GM19043 (cell line): ENCODE results near the gene NR2C2.
A peak's percentile ranks its signal among the peaks of the same experiment; 100 is the strongest.

Experiments used
- ATAC-seq: cut with Tn5 transposase; IDR thresholded peaks from one replicate; pipeline ENCODE4 v1.9.1; 2021; ENCODE audit warnings: low read depth; ENCODE audit not compliant: unreplicated experiment

NR2C2 gene

DNA sequence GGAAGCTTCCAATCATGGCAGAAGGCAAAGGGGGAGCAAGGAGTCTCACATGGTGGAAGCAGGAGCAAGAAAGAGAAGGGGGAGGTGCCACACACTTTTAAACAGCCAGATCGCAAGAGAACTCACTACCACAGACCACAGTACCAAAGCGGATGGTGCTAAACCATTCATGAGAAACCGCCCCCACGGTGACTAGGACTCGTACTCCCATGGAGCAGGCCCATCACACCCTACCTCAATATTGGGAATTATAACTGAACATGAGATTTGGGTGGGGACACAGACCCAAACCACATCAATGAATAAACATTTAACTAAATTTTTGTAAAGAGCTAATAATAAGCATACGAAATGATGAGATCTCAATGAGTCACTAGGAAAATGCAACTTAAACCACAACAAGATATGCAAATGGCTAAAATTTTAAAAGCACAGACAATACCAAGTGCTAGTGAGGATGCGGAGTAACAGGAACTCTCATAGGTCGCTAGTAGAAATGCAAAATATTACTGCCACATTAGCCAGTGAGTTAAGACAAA lies 107.7 kb downstream of the NR2C2 start:
- peak; percentile 41 for ATAC-seq

- no peak for ATAC-seq
Measured at GRCh38 chr3:15056676-15057404, 109.5 kb downstream of the NR2C2 start.

- ATAC-seq = no peak
Measured at GRCh38 chr3:15060029-15060428, 112.6 kb downstream of the NR2C2 start.

DNA sequence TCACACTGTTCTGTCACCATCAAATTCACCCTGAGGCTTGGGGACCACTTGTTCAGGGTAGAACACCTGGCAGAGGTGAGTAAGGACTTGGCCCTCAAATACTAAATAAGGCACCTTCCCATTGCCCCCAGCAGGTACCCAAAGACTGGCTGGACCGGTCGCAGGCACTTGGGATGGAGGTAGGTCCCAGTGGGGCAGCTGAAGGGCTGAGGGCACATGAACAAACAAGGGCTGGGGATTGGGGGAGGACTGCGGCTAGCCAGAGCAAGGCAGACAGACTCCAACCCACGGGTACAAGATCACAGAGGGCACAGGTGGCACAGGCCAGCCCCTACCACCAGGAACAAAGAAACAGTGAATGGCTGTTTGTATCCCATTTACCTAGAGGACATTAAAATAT lies 115.9 kb downstream of the NR2C2 start:
- no peak for ATAC-seq

- ATAC-seq = no peak
Measured at GRCh38 chr3:15063656-15064286, 116.4 kb downstream of the NR2C2 start.

DNA sequence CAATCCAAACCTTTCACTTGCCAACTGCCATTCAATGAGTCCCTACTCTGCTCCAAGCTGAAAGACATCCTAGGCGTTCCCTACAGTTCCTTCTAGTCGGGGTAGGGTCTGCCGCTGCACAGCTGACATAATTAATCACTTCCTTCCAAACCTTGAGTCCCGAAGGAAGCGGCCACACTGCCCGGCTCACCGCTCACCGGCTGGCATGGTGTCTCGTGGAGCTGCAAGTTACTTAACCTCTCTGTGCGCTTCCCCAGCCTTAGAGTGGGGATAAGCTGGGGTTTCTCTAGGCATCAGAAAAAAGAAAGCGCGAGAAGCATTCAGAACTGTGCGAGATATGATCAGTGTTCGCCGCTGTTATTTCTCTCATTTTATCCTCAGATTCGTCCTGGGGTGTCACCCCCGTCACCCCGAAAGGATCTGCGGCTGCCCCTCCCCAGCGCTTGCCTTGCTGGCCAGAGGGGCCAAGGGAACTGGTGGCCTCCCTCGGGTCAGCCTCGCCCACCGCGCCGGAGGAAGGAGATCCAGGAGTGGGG lies 117.0 kb downstream of the NR2C2 start:
- ATAC-seq = peak; percentile 28

DNA sequence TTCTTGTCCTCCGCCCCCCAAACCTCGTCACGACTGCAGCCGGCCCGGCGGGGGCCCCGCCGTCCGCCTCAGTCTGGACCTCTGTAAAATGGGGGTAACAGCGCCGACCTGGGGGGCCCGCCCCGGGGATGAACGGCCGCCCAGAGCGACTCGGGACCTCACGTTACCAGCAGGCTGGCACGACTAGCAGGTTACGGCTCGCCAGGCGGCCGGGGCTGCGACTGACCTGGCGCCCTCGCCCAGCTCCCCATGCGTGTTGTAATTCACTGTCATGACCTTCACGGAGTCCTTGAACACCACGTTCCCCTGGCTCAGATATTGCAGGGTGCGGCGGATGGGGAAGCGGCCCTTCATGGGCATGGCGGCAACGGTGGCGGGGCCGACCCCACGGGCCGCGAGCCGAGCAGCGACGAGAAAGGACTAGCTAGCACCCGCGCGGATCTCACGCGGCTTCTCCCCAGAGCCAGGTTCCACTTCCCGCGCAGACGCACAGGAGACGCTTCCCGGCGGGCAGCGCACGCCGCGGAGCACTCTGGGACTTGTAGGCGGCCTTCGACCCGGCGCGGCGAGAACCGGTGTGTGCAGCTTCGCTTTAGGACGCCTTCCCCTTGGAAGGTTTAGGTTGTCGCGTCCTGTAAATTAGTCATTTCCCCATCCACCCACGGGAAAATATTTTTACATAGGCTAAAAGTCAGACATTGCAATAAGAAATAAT lies 117.6 kb downstream of the NR2C2 start, which contains the start of gene MRPS25:
MRPS25 (minus strand) TSS at position 481 of the 715 bp plus-strand sequence; CDS start at position 360, 121 bp downstream.
- ATAC-seq = peak; percentile 97

DNA sequence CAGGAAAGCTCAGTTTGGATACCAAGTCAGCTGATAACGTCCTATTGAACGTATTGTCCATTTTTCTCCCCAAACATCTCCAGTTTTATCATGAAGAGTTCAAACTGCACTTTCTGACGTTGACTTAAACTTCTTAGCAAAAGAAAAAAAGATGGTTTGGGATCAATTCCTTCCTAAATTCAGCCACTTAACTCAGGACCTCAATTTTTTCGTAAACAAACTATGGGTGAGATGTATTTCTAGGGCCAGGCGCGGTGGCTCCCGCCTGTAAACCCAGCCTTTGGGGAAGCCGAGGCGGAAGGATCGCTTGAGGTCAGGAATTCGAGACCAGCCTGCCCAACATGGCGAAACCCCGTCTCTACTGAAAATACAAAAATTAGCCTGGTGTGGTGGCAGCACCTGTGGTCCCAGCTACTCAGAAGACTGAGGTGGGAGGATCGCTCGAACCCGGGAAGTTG lies 118.2 kb downstream of the NR2C2 start:
- no peak for ATAC-seq

DNA sequence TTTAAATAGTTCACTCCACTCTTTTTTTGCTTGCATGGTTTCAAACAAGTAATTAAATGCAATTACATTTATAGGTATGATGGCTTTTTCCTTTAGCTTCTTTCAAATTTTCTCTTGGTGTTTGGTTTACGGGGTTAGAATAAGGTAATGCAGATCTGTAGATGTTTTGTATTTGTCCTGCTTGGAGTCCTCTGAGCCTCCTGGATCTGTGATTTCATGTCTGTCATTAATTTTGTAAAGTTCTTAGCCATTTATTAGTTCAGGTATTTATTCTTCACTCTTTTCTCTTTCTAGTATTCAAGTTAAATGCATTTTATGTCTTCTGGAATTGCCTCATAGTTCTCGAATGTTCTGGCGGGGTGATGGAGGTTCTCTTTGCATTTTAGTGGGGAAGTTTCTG lies 119.1 kb downstream of the NR2C2 start:
- no peak for ATAC-seq

DNA sequence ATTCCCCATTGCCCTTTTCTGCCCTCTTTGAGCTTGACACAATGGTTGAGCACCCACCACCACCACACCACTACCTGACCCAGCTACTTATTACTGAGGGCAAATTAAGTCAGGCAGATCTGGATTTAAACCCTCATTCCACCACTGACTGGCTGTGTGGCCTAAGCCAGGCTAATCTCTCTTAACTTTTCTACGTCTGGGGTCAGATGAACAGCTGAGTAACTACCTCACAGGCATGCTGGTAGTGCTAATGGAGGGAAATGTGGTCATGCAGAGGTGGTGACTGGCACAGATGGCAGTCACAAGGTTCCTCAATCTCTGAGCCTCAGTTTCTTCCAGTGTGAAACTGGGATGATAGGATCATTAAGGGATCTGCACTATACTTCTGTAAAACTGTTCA lies 122.1 kb downstream of the NR2C2 start:
- no peak for ATAC-seq

DNA sequence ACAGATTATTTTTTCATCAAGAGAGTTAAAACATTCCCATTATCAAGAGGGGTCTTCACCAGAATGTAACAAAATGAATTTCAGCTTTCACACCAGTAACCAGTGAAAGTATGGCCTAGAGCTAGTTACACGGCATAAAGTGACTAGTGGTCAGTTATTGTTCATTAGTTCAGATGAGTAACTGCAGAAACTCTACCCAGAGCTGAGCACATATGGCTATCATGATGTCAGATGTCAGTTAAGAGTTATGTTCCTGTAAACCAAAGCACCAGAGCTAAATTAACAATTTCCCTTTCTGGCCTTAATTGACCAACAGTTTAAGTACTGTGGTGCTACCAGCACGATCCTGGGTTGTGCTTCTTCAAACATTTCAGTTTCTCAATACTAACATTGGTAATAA lies 124.3 kb downstream of the NR2C2 start:
- ATAC-seq = no peak

DNA sequence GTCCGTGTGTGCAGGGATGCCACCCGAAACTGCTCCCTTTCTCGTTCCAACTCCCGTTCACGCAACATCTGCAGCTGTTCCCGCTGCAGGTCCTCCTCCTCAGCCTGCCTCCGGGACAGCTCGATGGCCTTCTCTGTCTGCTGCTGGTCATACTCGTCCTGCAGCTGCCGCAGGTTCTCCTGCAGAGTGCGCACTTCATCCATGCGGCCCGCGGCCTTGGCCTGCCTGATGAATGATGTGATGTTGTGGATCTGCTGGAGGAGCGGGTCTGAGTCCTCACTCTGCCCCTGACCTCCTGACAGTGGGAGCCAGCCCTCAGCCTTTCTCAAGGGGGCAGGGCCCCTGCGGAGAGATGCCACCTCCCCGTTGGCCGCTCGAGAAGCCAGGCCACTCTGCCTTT lies 127.1 kb downstream of the NR2C2 start:
- no peak for ATAC-seq

GRCh38 chr3:15079091-15079490 lies 131.7 kb downstream of the NR2C2 start:
- ATAC-seq = no peak

DNA sequence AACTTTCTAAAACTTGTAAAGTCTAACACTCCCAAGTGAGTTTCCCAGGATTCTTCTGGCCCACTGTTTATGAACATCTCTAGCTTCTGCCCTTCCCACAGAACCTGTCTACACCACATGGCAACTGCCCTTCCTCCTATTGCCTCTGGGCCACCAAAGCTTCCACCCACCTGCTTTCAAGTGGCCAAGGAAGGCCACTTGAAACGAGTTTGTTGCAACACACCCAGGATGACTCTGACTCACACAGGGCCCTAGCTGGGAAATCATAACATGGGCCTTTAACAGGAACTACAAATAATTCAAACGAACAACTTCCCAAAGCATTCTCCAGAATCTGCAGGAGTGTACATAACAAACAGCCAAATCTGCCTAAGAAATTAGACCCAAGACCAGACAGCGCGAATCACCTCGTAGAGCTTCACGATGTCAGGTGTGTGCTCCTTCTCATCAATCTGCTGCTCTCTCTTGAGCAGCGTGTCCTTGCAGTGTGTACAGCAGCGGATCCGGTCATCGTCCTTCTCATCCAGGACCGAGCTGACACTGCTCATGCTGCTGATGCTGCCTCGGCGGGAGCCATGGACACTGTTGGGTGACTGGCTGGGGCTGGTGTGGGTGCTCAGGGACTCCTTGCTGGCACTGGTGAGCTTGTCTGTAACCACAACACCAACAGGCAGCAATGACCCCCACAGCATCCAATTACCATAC lies 134.7 kb downstream of the NR2C2 start:
- no peak for ATAC-seq

DNA sequence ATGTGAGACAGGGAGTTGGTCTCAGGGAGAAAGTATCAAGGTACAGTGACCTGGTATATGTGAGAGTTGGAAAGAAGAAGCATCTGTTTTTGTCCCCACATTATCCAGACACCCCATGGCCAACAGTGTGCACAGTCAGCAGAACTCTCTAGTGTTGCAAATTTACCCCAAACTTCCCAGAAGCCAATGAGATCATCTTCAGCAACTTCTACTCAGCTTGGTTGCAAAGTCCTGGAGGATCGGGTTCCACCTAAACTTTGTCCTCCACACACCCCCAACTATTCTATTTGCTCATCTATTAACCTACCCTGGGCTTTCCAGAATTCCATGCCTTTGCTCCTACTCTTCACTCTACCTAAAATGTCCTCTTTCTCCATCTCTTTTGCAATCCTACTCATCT lies 135.9 kb downstream of the NR2C2 start:
- ATAC-seq = no peak

DNA sequence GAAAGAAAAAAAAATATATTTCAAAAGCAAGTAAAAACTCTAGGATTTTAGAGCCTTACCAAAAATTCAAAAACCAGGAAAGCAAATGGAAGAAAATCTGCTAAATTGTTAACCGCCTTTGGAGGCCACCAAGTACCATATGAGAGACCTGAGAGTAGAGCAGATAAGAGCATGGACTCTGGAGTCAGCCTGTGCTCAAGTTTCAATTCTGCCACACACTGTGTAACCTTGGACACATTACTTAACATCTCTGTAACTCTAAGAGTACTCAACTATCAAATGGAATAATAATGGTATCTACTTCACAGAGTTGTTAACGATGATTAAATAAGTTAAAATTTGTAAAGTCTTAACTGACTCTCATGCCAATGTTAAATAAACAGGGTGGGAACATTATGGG lies 138.9 kb downstream of the NR2C2 start:
- ATAC-seq = no peak

DNA sequence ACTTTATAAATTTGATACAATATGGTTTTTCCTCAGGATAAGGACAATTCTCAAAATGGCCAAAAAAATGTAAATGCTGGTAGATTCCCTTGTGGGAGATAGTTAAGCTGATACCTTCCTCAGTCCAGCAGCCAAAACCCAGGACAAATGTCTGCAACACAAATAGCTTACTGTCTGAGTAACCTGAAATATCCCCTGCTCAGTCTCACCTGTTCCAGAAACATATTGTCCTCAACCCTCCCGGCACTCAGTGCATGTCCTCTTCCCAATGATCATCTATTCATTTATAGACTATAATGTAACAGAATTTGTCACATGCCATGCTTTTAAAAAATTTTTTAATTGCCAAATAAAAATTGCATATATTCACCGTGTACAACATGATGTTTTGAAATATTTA lies 139.3 kb downstream of the NR2C2 start:
- ATAC-seq = no peak

DNA sequence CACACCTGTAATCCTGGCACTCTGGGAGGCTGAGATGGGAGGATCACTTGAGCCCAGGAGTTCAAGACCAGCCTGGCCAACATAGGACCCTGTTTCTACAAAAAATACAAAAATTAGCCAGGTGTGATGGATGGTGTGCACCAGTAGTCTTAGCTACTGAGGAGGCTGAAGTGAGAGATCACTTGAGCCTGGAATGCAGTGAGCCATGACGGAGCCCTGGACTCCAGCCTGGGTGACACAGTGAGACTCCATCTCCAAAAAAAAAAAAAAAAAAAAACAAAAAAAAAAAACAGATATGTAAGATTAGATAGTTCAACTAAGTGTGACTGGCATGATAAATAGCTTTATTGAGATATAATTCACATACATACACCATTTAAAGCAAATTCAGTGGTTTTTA lies 141.8 kb downstream of the NR2C2 start:
- no peak for ATAC-seq

DNA sequence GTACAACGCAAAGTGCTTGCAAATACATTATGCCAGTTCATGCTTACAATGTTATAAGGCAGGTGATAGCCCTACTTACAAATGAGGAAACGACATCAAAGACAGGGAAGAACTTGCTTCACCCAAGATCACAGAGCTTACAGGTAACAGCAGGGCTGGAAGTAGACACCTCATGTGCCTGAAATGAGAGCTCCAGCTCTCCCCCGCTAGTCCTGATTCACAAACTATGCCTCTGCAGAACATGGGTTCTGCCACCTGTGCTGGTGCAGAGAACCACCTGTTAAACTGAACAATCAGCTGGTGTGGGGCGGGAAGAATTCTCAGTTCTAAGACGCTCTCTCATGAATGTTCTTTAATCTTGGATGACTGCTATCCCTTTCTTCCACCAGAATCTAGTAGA lies 144.2 kb downstream of the NR2C2 start:
- no peak for ATAC-seq

DNA sequence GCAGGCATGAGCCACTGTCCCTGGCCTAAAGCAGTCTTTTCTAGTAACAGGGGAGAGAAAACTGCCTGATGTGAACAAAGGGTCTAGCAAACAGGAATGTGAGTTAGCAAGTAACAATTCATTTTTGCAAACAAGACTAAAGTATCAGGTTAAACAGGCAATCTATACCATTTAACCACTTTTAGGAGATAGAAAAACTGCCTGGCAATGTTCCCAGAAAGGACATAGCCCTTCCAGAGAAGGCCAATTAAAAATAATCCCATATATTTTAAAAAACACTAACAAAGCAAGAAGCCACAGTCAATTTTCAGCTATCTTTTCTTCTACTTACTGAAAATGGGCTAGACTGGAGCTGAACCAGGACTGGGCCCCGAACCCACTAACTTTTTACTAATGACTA lies 145.3 kb downstream of the NR2C2 start:
- ATAC-seq = no peak
